ENCODE data around the gene OR2AT4.
A peak's percentile ranks its signal among the peaks of the same experiment; 100 is the strongest.
"Not testable (repeated sequence)": the region's sequence is repeated elsewhere in the genome, so short reads cannot be mapped to it uniquely, and the experiment has no call there.

The OR2AT4 gene

DNA sequence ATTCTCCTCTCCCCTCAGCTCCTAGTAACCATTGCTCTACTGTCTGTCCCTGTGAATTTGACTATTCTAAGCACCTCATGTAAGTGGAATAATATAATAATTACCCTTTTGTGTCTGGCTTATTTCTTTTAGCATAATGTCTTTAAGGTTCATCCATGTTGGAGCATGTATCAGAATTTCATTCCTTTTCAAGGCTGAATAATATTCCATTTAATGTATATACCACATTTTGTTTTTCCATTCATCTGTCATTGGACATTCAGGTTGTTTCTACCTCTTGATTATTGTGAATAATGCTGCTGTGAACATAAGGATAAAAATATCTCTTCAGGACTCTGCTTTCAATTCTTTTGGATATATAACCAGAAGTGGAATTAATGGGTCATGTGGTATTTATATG, 28.1 kb downstream of the OR2AT4 start:
- no peak for DNase-seq (ENCODE audit: low read depth)

DNA sequence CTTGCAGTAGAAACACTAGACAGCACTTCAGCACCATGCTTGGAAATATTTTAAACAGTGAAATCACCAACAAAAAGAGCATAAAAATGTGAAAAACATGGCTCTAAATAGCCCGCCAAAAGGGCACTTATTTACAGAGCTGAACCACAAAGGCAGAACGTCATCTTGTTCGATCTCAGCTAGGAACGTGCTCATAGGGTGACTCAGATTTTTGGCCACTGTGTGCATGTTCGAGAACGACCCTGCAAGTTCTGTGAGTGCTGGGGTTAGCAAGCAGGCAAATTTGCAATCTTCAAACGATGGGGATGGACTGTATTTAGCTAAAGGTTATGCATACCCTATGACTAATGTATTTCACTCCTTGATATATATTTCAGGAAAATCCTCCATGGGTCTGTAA, 30.6 kb downstream of the OR2AT4 start:
- no peak for DNase-seq (ENCODE audit: low read depth)

DNA sequence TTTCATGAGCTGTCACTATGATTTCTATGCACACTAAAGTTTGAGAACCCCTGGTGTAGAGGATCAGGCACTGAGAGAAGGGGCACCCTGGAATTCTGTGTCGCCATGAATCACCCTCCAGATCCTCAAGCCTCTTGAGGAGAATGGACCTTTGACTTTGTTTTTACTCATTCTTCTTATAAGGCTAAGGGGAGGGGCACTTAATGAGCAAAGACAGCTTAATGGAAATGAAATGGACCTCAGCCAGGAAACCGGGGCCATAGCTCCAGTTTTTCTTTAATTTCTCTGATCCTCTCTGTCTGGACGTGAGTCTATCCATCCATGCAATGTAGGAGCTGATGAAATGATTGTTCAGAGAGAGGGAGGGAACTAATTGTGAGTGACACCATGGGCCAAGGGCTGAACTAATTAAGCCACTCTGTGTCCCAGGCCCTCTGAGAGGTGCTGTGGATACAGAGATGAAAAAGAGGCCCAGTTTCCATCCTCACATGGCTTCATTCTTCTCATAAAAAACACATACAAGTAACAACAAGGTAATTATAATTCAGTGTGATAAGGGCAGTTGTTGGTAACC, 32.8 kb downstream of the OR2AT4 start:
- no peak for DNase-seq (ENCODE audit: low read depth)

DNA sequence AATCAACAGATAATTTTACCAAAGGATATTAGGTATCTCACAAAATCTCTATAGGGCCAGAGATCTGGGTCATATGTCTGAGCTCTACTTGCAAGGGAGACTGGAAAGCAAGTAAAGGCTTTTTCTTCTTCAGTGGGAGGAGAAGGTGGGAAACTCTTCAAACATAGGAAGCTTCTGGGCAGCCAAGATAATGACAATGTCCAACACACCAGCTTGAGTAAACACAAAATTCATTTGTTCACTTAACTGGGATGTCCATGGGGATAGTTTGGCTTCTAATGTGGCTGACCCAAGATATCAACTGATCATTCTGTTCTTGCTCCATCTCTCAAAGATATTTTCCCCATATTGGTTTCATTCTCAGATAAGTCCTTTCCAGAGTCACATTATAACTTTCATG, 37.4 kb downstream of the OR2AT4 start:
- no peak for DNase-seq (ENCODE audit: low read depth)

DNA sequence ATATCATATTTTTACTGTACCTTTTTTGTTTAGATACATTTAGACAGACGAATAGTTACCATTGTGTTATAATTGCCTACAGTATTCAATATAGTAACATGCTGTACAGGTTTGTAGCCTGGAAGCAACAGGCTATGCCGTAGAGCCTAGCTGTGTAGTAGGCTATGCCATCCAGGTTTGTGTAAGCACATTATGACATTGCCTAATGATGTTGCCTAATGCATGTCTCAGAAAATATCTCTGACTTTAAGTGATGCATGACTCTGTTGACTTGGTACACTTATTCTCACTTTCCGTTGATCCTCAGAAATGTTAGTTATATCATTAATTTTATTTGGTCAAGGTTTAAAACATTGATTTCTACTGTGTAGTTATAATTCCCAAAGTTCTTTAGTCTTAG, 39.9 kb downstream of the OR2AT4 start:
- no peak for DNase-seq (ENCODE audit: low read depth)

DNA sequence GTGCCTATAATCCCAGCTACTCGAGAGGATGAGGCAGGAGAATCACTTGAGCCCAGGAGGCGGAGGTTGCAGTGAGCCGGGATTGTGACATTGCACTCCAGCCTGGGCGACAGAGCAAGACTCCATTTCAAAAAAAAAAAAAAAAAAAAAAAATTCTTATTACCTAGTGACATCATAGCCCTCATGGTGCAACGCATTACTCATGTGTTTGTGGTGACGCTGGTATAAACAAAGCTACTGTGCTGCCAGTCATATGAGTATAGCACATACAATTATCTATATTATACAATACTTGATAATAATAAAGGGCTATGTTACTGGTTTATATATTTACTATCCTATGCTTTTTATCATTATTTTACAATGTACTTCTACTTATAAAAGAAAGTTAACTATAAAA, 41.2 kb downstream of the OR2AT4 start:
- no peak for DNase-seq (ENCODE audit: low read depth)

DNA sequence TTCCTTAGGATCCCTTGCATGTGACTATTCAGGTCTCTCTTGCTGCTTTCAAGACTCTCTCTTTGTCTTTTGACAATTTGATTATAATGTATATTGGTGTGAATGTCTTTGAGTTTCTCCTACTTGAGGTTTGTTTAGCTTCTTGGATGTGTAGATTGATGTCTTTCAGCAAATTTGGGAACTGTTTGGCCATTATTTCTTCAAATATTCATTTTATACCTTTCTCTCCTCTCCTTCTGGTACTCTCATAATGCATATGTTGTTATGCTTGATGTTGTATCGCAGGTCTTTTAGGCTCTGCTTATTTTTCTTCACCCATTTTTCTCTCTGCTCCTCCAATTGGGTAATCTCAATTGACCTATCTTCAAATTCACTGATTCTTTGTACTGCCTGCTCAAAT, 44.2 kb downstream of the OR2AT4 start:
- no peak for DNase-seq (ENCODE audit: low read depth)

DNA sequence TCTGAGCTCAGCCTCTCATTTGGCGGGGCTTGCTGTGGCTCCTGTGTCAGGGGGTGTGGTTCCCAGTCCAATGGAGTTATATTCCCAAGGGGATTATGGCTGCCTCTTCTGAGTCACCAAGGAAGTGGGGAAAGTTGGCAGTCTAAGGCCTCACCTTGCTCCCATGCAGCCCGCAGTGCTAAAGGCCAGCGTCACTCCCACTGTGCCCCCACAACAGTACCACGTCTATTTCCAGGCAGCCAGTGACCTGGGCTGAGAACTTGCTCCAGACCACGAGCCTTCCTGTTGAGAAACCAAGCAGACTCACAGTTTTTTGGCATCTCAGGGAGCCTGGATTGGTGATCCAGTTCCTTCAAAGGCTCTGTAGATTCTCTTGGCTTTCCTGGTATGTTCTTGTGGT, 45.6 kb downstream of the OR2AT4 start:
- DNase-seq (ENCODE audit: low read depth) = no peak

DNA sequence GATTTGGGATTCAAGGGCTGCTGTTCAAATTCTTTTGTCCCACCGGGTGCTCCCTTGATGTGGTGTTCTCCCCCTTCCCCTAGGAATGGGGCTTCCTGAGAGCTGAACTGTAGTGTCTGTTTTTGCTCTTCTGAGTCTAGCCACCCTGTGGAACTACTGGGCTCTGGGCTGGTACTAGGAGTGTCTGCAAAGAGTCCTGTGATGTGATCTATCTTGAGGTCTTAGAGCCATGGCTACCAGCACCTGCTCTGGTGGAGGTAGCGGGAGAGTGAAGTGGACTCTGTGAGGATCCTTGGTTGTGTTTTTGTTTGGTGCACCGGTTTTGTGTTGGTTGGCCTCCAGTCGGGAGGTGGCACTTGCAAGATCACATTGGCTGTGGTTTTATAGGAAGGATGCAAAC, 46.2 kb downstream of the OR2AT4 start:
- DNase-seq (ENCODE audit: low read depth) = no peak

DNA sequence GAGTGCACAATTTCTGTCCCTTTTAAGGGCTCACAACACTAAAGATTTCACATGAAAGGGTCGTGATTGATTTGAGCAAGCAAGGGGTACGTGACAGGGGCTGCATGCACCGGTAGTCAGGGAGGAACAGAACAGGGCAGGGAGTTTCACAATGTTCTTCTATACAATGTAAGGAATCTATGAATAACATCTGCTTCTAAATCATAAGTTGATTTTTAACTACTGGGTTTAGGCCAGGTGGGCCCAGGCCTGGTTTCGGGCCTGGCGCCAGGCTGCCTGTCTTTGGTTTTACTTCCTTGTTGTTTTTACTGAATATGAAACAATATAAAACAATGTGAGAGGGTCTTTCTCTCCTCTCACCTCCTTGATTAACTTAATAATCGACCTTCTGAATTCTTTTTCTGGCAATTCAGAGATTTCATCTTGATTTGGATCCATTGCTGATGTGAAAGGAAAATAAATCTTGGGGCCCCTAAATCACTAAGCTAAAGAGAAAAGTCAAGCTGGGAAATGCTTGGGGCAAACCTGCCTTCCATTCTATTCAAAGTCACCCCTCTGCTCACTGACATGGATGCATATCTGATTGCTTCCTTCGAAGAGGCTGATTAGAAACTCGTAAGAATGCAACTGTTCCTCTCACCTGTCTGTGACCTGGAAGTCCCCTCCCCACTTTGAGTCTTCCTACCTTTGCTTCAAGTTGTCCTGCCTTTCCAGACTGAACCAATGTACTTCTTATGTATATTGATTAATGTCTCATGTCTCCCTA, 47.0 kb downstream of the OR2AT4 start:
- DNase-seq (ENCODE audit: low read depth) = not testable (repeated sequence)

DNA sequence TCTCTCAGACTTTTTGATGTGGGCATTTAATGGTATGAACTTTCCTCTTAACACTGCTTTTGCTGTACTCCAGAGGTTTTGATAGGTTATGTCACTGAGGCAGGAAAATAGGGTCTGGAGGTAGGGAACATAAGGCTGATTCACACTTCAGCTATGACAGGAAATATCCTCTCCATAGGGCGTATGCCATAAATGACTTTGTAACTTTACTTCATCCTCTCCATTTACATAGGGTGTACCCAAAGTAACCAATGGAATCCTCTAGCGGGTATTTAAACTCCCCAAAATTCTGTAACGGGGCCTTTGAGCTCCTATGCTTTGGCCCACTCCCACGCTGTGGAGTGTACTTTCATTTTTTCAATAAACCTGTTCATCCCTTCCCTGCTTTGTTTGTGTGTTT, 49.5 kb downstream of the OR2AT4 start:
- DNase-seq (ENCODE audit: low read depth) = no peak

DNA sequence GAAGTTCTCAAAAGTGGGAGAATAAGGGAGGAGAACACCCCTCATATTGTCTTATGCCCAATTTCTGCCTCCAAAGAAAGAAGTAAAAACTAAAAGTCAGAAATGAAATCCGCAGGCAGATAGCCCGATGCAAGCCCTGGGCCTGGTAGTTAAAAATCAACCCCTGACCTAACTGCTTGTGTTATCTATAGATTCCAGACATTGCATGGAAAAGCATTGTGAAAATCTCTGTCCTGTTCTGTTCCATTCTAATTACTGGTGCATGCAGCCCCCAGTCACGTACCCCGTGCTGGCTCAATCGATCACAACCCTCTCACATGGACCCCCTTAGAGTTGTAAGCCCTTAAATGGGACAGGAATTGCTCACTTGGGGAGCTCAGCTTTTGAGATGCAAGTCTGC, 50.0 kb downstream of the OR2AT4 start:
- not testable (repeated sequence) for DNase-seq (ENCODE audit: low read depth)

DNA sequence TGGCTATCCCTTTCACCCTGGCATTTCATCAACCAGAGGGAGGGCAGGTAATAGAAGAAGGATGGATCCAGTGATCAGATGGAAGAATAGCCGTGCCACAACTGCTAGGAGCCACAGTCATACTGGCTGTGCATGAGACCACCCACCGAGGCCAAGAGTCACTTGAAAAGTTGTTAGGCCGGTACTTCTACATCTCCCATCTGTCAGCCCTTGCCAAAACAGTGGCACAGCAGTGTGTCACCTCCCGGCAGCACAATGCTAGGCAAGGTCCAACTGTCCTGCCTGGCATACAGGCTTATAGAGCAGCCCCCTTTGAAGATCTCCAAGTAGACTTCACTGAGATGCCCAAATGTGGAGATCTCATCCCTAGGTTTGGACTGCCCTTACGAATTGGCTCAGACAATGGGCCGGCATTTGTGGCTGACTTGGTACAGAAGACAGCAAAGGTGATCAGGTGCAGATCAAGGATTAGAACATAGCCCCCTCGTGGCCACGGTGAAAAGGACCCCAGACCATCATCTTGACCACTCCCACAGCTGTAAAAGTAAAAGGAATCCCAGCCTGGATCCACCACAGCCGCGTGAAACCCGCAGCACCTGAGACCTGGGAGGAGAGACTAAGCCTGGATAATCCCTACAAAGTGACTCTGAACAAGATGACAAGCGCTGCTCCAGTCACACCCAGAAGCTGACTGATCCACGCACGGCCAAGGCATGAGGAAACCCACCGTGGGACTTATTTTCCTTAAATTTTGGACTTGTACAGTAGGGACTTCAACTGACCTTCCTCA, 52.1 kb downstream of the OR2AT4 start:
- DNase-seq (ENCODE audit: low read depth) = not testable (repeated sequence)

DNA sequence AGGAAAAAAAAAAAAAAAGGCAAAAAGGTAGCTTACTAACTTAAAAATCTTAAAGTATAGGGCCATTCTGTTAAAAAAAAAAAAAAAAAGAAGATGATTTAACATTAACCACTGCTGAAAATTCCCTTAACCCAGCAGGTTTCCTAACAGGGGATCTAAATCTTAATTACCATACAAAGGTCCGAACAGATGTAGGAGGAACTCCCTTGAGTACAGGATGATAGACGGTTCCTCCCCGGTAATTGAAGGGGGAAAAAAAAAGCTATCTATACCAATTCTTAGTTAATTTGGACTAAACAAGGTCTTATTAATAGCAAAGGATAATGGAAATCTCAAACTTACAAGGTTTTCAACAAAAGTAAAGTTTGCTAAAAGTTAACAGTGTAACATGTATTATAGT, 54.9 kb downstream of the OR2AT4 start:
- DNase-seq (ENCODE audit: low read depth) = not testable (repeated sequence)

DNA sequence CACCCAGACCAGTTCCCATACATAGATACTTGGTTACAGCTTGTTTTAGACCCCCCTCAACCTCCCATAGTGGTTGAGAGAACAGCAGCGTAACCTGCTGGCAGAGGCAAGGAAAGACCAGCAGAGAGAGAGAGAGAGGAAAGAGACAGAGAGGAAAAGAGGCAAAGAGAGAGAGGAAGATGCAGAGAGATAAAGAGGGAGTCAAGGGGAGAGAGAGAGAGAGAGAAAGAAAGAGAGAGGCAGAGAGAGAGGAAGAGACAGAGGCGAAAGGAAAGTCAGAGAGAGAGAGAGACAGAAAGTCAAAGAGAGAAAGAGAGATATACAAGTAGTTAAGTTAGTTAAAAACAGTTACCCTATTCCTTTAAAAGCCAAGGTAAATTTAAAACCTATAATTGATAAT, 55.4 kb downstream of the OR2AT4 start:
- no peak for DNase-seq (ENCODE audit: low read depth)

DNA sequence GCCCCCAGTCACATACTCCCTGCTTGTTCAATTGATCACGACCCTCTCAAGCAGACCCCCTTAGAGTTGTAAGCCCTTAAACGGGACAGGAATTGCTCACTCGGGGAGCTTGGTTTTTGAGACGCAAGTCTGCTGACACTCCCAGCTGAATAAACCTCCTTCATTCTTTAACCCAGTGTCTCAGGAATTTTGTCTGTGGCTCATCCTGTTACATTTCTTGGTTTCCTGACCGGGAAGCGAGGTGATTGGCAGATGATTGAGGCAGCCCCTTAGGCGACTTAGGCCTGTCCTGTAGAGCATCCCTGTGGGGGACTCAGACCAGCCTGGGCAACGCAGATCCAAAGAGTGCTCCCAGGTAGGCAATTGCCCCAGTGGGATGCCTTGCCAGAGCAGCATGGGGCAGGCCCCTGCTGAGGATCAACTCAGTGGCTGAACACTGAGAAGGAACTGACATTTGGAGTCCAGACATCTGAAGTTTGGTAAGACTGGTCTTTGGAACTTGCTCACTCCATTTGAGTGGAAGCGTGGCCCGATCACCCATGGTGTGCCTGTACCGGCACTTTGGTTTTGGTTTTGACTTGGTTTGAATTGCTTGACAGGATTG, 56.4 kb downstream of the OR2AT4 start:
- no peak for DNase-seq (ENCODE audit: low read depth)

DNA sequence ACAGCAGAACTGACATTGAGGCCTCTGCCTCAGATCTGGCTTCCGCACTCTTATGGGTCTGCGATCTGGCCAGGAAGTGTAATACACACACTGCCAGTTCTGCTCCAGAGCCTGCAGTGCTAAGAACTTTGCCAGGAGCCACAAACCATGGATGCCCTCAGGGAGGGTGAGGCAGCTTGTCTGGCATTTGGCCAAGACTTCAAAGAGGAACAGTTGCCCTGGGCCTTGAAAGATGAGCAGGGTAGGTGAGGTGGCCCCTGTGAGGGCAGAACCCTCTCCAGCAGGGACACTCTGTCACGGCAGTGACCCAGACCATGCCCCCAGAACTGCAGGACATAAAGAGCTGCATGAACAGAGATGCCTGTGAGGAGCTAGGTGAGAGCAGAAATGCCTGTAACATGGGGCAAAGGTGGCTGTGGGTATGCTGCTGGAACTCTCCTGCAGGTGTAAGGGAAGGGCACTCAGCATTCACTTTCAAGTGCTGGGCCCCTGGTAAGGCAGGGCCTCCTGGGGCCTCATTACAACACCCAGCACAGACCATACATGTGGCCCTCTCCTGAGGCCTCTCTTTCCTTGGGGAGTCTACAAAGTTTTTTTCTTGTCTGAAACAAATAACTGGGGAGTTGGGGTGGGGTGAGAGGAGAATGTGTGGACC, 60.6 kb downstream of the OR2AT4 start:
- DNase-seq (ENCODE audit: low read depth) = no peak

DNA sequence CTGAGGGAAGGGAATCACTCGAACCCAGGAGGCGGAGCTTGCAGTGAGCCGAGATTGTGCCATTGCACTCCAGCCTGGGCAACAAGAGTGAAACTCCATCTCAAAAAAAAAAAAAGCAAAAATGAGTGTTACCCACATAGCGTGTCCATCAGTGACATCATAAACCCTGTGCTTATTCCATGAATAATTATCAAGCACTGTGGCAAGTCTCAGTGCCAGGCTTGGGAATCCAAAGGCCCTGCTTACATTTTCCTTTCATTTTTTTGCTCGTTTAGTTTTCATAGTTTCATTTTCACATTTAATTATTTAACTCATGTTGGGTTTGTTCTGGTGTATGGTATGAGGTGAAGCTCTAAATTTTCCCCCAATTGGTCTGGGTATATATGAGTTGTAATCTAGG, 61.4 kb downstream of the OR2AT4 start:
- no peak for DNase-seq (ENCODE audit: low read depth)

DNA sequence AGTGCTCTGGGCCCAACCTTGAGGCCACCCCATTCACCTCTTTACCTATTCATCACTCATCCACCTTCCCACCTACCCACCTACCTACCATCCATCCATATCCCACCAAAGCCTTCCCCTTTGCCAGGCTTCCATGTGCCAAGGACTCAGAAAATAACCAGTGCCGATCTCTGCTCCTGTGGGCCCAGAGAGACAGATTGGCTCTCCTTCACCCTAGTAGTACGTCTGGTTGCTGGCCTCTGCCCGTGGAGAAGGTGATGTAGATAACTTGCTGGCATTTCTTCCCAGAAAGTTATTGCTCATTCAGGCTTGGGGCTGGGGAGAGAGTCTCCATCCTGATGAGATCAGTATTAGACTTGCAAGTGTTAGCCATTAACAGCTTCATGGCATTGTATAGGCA, 62.8 kb downstream of the OR2AT4 start:
- DNase-seq (ENCODE audit: low read depth) = no peak

DNA sequence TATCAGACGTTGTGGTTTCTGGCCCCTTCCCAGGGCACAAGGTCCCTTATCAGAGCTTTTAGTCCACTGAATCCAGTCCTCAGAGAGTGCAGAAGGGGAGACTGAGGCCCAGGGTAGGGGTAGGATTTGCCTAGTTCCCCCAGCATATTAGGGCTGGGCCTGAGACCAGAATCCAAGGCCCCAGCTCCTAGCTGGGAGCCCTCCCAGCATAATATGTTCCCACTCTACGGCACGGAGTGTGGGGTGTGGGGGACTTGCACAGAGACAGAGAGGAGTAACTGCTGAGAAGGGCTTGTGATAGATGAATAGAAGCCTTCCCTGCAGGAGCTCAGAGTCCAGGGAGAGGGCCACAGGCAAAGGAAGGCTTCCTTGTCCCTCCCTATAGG, 64.1 kb downstream of the OR2AT4 start:
- no peak for DNase-seq (ENCODE audit: low read depth)

DNA sequence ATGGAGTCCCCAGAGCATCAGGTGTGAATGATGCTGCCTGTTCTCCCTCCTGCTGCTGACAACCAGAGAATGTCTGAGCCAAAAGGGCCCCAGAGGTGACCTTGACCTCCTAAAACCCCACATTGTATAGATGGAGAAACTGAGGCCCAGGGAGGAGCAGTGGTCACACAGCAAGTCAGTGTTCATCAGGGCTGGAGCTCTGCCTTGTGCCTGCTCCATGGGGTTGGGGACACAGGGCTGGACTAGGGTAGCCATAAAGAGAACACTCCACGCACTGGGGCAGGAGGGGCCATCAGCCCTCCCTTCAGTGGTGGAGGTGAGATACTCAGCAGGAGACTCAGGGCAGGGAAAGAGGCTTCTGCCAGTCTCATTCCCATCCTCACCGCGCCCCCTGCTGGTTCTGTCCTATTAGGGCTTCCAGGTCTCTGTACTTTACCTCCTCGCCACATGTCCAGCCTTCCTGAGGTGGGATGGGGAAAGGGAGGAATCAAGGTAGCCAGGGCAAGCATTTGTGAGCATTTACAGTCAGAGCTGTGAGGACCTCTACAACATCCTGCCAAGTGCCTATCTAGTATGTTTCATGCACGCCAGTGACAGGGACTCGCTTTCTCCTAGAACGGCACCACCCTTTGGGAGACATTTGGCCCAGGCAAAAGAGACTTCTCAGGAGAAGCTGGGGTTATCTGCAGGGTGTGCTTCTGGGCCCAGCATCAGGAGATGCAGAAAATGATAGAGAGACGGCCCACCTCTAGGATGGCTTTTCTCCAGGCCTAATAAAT, 64.7 kb downstream of the OR2AT4 start:
- peak; percentile 24 for DNase-seq (ENCODE audit: low read depth)

All from stimulated activated CD8-positive, alpha-beta memory T cell treated with anti-CD3 and anti-CD28 coated beads, Interleukin-15, amount 100 ng/mL, for 24 hours (primary cell).